Measurements from ENCODE around the gene CARS1. TPM values are rescaled to one million over a fixed set of nuclear protein-coding genes. Genes with fewer than 3 reads are reported as not detected.
"Not testable (repeated sequence)": the region's sequence is repeated elsewhere in the genome, so short reads cannot be mapped to it uniquely, and the experiment has no call there.

Gene CARS1
- total RNA-seq, 1 donor from 2014 or later = 52.4 TPM

DNA sequence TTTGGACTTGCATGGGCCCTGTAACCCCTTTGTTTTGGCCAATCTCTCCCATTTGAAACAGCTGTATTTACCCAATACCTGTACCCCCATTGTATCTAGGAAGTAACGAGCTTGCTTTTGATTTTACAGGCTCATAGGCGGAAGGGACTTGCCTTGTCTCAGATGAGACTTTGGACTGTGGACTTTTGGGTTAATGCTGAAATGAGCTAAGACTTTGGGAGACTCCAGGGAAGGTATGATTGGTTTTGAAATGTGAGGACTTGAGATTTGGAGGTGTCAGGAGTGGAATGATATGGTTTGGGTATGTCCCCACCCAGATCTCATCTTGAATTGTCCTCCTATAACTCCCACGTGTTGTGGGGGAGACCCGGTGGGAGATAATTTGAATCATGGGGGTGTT lies 6.2 kb upstream of the CARS1 start:
- DNase-seq (ENCODE audit: low read depth) = not testable (repeated sequence)

DNA sequence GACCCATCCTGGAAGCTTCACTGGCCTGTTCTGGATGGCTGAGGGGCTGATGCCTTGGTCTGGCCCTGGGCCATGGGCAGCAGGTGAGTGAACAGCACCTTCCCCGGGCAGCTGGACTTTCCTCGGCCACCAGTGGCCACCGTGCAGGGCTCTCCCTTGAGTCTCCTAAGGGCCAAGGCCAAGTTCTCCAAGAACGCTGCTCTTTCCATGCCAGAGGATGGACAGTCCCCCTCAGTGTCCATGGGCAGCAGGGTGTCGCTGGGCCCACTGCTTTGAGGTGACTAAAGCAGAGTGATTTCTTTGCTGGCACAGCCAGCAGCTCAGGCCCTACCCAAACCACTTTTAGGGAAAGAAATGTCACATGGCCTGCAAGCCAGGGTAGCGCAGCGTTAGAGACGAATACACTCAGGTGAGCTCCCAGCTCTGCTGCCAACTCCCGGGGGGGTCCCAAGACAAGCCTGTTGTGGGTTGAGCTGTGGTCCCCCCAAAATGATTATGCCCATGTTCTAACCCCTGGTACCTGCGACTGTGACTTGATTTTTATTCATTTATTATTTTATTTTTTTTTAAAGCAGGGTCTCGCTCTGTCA lies 3.3 kb upstream of the CARS1 start:
- no peak for DNase-seq (ENCODE audit: low read depth)

DNA sequence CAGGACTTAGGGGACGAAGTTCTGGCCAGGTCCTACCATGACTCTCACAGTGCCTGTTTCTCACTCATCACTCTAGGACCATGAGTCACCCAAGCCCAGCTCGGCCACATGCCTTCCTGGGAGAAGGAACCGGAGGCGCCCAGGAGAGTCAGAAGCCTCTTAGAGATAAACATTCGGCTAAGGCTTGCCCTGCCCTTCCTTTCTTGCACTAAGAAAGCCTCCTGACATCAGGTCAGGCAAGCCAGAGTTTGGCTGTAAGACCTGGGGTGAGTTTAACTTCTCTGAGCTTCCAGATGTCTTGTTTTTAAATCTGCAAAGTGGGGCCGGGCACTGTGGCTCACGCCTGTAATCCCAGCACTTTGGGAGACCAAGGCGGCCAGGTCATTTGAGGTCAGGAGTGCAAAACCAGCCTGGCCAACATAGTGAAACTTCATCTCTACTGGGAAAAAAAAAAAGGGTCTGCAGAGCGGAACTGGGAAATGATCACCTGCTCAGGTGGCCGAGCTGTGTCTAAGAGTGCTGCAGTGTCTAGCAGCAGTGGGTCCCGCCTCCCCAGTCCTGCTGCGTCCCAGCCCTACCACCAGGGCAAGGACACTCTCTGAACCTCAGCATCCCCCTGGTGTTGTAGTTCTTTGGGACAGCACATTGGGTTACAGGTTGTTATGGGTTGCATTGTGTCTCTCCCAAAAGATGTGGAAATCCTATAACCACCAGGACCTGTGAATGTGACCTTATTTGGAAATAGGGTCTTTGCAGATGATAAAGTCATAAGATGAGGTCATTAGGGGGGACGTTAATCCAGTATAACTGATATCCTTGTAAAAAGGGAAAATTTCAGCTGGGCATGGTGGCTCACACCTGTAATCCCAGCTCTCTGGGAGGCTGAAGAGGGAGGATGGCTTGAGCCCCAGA lies 1.8 kb upstream of the CARS1 start:
- DNase-seq (ENCODE audit: low read depth) = peak; percentile 46

DNA sequence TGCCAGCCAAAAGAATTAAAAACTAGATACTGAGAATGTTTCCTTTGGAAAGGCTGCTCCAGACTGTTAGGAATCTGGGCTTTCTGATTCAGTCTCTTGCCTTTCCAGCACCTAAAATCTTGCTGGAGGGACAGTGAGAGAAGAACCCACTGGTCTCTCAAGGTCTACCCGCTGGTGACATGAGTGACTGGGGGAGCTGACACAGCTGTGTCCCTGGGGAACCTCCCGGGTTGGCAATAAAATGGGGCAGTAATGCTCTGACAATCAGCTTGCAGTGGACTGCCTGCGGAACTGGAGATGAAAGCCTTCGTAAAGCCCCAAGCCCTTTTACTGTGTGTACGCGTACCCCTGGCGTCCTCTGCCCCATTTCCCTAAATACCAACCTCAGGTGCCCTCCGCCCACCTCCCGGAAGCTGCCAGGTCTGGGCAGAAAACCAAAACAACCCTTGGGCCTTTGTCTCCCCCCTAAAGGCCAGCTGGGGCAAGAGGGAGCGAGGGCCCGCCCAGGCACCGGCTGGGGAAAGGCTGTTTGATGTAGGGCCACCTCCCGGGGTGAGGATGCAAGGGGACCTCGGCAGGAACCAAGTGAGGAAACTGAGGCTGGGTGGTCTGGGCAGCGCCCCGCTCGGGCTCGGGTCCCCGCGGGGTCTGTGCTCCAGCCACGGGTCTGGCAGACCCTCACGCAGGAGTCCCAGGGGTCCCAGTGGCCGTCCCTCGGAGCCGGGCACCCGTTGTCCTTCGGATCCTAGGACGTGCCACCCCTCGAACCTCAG lies 741 bp downstream of the CARS1 start:
- peak; percentile 18 for DNase-seq (ENCODE audit: low read depth)

DNA sequence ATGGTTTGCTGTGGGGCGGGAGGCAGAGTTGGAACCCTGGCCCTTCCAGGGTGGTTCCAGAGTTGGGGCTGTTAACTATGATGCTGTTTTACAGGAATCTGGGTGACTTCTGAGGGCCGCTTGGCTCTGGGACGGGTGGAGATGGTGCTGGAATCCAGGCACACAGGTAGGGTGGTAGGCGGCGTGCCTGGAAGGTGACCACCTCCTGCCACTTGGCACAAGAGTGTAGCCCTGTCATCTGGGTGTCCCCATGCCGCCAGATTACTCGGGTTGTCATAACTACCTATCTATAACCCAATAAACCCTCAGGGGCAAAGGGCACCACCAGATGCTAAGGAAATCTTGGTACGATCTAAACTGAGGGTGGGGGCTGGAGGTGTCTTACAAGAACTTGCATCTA lies 1.3 kb downstream of the CARS1 start:
- DNase-seq (ENCODE audit: low read depth) = no peak

DNA sequence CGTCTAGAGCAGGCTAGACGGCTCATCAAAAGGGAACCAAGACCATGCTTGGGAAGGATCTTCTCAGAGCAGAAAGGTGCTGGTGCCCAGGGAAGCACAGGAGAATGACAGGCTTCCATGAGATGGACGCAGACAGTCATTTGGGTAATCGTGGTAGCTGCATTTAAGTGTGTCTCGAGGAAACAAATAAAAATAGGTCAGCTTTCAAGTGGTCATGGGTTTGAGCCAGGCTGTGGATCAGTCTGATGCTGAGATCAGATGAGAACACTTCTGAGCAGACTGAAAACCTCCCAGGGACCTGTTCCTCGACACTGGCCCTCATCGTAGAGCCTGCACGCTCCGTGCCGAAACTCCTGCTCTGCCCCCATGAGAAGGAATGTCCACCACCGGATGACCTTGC lies 4.7 kb downstream of the CARS1 start:
- no peak for DNase-seq (ENCODE audit: low read depth)

DNA sequence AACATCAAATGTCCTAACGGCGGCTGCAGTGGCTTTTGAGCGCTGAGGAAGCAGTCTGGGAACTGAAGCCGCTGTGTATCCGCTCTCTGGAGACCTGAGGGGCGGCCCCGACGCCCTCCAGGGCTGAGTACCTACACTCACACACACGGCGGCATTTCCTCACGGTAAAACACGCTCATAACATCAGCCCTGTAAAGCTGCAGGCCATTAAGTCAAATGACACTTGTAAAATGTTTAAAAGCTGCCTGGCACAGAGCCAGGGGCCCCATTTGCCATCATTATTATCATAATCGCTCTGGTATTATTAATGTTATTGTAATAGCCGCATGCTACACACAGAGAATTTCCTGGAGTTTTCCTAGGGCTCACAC lies 5.1 kb downstream of the CARS1 start:
- DNase-seq (ENCODE audit: low read depth) = no peak

DNA sequence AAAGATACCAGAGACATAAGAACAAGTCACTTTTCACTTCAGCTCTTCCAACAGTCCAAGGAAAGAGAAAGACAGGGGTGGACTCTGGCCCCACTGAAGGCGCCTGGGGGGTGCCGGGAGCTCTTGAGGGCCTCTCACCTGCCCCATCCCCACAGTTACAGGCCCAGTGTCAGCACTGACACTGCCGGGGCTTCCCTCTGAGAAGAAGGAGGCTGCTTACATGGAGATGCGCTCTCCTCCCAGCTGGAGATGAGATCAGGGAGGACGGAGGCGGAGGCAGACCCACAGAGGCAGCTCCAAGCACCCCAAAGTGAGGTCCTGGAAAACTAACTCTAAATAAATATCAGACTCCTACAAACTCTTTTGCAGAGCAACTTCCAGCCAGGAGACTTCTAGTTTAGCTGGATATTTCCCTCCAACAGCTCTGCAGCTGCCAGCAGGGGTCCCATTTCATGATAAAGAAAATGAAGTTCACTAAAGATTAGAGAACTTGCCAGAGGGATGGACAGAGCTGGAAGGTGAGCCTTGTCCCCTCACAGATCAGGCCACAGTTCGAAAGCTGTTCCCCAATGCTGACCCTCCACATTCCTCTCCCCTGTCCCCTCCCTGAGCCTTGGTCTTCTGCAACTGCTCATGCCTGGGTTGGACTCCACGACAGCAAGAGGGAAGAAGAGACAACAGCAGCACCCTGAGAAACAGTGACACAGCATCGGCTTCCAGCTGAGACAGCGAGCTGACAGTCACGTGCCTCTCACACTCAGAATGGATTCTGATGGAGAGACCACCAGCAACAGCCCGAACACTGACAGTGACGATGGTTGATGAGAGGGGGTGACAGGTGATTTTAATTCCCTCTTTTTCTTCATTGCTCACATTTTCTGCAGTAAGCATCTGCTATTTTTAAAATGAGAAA lies 5.8 kb downstream of the CARS1 start:
- no peak for DNase-seq (ENCODE audit: low read depth)

DNA sequence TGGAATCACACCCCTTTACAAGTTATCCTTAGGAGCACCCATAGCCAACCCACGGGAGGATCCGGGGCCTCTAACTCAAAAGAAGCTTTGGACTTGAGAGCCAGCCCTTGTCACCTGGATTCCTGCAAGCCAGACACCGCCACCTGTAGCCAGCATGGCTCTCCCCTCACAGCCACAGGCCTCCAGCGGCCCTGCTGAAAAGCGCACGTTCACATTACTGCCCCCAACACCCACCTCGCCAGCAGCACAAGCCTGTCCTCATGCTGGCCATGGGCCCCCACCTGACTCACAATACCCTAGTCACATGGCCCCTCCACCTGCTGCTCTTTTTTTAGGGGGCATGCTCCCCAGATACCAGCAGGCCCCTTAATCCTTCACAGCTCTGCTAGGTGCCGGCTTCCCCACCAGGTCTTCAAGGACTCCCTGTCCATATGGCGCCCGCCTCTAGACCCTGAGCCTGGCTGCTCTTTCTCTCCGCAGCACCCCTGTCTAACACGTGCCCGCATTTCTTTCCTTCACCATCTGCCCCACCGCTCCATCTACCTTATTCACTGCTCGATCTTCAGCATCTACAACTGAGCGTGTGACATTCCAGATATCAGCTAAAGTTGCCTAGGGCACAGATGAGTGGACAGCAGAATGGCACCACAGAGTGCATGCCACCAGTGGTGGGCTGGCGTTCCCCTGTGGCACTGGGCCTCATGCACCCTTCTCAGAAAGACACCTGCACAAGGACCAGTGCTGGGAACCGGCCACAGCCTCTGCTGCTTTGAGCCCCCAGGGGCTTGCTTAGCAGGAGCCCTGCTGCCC lies 6.6 kb downstream of the CARS1 start:
- no peak for DNase-seq (ENCODE audit: low read depth)

DNA sequence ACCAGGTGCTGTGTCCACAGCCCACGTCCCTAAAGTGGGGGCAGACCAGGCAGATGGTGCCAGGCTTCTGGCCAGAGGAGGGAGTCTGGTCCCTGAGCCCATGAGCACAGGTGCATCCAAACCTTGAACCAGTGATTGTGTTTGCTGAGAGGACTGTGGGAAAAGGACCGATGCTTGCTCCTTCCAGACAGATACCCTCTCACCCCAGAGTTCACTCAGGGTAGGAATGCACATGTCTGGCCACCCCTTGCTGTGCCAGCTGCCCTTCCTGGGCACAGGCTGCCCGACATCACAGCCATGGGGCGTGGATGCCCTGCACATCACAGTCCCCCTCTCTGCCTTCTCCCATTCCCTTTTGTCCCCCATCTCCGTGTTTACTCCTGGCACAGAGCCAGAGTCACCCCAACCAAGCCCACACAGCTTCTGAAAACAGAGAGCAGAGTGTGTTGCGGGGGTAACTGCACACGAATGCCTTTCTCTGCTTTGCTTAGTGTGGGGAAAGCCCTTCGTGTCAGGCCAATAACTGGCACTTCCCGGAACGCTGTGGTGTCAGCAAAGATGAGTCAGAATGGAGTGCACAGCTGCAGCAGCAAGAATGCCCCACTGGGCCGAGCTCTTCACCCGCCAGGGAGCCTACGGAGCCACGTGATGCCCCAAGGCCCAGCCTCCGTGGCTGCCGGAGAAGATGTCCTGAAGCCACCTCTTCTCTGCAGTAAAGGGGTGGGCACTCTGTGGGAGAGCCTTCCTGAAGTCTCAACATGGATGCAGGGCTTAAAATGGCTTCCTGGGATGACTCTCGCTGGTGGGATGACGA lies 7.6 kb downstream of the CARS1 start:
- peak; percentile 94 for DNase-seq (ENCODE audit: low read depth)

DNA sequence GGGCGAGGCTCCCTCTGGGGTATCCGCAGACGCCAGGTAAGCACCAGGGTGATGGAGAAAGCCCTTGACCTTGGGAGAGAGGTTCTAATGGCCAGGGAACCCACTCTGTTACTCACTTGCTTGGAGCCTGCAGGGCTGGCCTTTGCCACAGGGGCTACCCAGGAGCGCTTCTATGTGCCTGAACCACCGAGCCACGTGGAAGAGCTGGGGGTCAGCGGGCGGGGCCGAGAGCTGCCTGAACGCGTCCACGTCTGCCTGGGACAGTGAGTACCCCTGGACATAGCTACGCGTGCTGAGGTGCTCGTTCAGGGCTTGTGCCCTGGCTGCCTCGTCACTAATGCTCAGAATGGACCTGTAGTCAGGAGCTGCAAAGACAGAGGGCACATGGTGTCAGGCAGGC lies 9.6 kb downstream of the CARS1 start:
- DNase-seq (ENCODE audit: low read depth) = no peak

DNA sequence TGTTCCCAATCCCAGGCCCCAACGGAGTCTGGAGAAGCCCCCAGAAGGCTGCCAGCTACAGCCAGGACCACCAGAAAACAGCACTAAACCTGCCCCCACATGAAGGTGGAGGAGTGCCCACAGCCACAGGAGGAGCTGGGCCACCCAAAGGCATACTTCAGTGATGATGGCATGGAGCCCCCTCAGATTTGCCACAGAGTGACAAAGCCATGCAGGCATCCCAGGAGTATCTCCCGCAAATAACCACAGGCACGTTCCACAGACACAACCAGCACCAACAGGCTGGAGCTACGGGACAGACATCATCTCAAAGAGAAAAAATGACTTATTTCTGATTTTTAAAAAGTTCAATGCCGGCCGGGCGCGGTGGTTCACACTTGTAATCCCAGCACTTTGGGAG lies 10.6 kb downstream of the CARS1 start:
- DNase-seq (ENCODE audit: low read depth) = no peak

DNA sequence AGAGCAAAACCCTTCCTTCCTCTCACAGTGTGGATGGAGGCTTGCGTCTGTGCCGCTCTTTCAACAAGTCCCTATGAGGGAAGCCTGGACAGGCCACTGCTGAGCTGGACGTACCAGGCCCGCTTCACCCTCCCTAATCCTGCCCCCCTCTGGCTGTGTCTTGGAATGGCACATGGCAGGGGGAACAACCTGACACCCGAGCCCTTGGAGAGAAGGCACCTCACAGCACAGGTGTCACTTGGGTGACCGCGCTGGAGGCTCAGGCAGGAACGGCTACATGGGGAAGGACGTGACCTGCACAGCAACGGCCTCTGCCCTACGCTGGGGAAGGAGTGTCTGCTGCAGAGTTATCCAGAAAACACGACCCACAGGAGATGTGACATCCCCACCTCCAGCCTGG lies 11.0 kb downstream of the CARS1 start:
- no peak for DNase-seq (ENCODE audit: low read depth)

DNA sequence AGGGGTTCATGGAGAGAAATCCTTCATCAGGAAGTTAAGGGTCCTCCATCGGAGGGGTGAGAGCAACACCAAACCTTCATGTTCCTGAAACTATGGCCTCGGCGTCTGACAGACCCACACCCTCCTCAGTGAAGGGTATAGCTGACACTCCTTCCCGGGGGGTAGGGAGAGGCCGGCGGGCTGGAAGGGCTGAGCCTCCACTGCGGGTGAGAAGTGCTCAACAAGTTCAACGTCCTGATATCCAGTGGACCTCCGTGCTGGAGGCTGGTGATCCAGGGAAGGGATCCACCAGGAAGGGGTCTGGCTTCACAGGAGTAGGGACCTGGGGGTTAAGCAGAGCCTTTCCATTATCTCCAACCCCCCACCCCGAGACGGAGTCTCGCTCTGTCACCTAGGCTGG lies 12.3 kb downstream of the CARS1 start:
- DNase-seq (ENCODE audit: low read depth) = no peak

DNA sequence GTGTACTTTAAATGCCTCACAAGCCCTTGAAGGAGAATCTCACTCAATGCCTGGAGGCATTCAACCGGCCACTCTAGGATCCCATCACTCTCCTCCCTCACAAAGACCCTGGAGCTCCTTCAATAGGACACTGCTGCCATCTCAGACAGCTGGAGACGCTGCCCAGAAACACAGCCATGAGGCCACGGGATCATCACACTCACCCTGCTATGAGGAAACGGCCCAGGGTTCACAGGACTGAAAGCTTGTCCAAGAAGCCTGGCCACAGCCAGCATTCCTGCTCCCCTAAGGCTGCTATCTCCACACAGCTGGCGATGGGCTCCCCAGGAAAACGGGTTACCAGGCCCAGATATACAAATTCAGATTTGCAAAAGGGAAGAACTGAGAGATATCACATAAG lies 13.2 kb downstream of the CARS1 start:
- DNase-seq (ENCODE audit: low read depth) = no peak

DNA sequence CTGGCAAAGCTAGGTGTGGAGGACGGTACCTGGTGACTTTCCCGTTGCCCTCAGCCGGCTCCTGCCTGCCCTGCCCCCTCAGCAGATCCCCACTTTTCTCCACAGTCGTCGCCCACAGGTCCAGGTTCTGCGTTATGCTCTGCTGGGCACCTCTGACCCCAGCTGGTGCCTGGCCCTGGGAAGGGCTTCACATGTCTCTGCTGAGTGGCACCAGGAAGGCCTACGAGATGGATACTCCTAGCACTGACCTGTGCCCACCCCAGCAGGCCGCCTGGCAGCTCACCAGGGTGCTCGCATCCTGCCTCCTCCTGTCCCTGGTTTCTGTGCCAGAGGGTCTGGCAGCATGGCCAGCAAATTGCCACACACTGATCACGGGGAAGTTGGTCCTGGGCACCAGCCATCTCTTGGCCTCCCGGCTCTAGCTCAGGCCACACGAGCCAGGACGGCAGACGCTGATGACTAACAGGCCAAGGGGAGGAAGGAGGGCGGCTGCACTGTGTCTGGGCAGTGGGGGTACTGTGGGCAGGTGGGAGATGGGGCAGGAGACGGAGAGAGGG lies 13.8 kb downstream of the CARS1 start:
- DNase-seq (ENCODE audit: low read depth) = peak; percentile 61

DNA sequence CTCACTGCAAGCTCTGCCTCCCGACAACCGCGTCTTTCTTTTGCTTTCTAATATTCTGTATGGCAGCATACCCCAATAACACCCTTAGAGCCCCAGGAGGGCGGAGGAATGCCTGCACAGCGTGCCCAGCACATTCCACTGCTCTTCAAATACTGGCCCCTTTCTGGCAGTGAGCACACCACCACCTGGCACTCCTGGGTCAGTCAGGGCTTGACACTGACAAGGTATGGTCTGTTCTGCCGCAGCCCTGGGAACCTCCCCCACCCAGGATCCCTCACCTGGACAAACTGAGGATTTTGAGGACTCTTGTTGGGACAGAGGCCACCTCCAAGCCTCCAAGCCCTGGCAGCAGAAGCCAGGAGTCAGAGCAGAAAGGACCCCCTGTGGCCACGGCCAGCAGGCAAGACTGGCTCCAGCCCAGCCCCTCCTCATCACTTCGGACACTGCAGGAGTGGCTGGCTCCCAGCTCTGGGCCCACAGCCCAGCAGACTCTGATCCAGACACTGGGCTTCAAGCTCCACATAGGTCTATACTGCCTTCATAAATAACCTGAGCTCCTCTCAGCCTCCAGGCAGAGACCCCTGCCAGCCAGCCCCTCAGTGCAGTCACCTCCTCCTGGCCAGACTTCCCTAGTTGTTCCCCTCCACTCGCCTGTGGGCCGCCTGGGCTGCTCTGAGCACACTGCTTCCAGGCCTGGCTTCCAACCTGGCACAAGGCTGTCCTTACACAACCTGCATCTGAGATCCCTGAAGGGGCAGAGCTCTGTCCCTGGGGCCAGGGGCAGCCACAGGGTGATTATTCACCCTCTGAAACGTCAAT lies 14.5 kb downstream of the CARS1 start:
- DNase-seq (ENCODE audit: low read depth) = peak; percentile 35

DNA sequence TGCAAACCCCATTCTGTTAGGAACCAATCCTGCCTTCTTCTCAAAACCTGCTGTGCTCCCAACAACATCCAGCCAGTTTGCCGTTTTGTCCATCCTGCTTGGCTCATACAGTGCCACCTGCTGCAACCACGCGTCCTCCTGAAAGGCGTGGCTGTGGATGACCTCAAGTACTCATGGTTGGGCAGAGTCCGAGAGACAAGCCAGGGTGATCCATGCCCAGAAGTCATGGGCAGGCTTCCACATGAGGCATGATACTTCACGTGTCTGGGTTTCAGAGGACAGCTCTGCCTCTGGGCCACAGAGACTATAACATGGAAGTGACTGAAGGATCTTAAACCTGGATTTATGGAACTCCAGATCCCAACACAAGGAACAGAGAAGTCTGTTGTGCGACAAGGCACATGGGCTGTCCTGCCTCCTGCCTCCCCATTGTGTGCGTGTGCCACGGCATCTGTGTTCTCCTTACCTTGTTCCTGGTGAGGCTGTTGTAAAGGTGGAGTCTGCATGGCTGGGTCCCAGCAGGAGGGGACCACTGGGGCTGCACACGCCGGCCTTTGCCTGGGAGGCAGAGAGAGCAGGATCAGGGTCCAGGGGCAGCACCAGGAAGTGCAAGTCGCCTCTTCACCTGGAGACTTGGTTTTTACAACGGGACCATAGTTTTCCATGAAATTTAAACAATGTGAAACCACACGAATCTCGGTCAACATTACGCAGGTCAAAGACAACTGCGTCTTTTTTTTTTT lies 15.4 kb downstream of the CARS1 start:
- DNase-seq (ENCODE audit: low read depth) = no peak

All from renal cortical epithelial cell (primary cell).